ENCODE measurements around the gene RNF40. TPM values are rescaled to one million over a fixed set of nuclear protein-coding genes. Genes with fewer than 3 reads are reported as not detected.

The RNF40 gene
- total RNA-seq, 1 experiment from 2014 or later: 90.3 TPM

- BruUV-seq (replicated peaks): no TSS peak
- Histone ChIP-seq H3K79me2 (ENCODE audit: insufficient read depth, low read length) (peaks cover 73% of the 10 kb centered on the region), H3K9ac (ENCODE audit: low read length) (no peak overlapping the region), H3K4me1 (ENCODE audit: control insufficient read depth in 1 of 2, insufficient read depth in 2 of 2, low read length in 2 of 2) (no peaks in the 10 kb centered on the region), H3K27ac (ENCODE audit: low read depth, low read length) (no peak overlapping the region), H3K36me3 (ENCODE audit: control insufficient read depth in 1 of 2, insufficient read depth in 2 of 2, low read length in 2 of 2) (peaks cover 86 to 88% of the 10 kb centered on the region in 2 experiments), H3K9me3 (ENCODE audit: control insufficient read depth in 1 of 2, insufficient read depth in 1 of 2, low read depth in 1 of 2, low read length in 2 of 2) (no peaks in the 10 kb centered on the region), H3K4me3 (replicated peaks in 1 of 2; ENCODE audit: low read depth in 1 of 2, low read length in 2 of 2) (no peak overlapping the region), H4K20me1 (ENCODE audit: insufficient read depth) (peaks cover 2% of the 10 kb centered on the region; the same call in 1 of the 2 replicates), H3K4me2 (ENCODE audit: low read length) (no peak overlapping the region), H3K9me2 (ENCODE audit: insufficient read depth) (no peaks in the 10 kb centered on the region), H3K27me3 (ENCODE audit: insufficient read depth, low read length) (no peaks in the 10 kb centered on the region), H2AFZ (ENCODE audit: low read depth, low read length, poor library complexity, severe bottlenecking) (no peak overlapping the region)
- DNase-seq (ENCODE audit: low read depth, low spot score) (no peak), ATAC-seq (no peak)
- intact Hi-C loops (cut with micrococcal nuclease): no loop called here
- RAD21 ChIA-PET (ENCODE audit: low non-redundant PET in 1 of 2, low total read pairs in 2 of 2, uncharacterized antibody in 2 of 2, unreplicated experiment in 2 of 2): no interaction called here
- CTCF ChIA-PET: no interaction called here
- POLR2A ChIA-PET: no interaction called here
- TF ChIP-seq TCF7L2 (IDR thresholded peaks at IDR 0.05; ENCODE audit: borderline replicate concordance, extremely low read depth, insufficient read depth, insufficient read length) (no peak), CBX3 (IDR thresholded peaks at IDR 0.05; ENCODE audit: low read depth) (no peak), YY1 (IDR thresholded peaks at IDR 0.05; ENCODE audit: extremely low read depth, insufficient replicate concordance, low read depth, low read length) (no peak), SRF (IDR thresholded peaks at IDR 0.05; ENCODE audit: low read depth) (no peak), ZFX (IDR thresholded peaks at IDR 0.05) (no peak), CEBPB (IDR thresholded peaks at IDR 0.05; ENCODE audit: low read depth) (no peak), RAD21 (IDR thresholded peaks at IDR 0.05; ENCODE audit: low read depth) (no peak)
Observed at GRCh38 chr16:30721167-30721566, 41.0 kb upstream of the RNF40 start.

DNA sequence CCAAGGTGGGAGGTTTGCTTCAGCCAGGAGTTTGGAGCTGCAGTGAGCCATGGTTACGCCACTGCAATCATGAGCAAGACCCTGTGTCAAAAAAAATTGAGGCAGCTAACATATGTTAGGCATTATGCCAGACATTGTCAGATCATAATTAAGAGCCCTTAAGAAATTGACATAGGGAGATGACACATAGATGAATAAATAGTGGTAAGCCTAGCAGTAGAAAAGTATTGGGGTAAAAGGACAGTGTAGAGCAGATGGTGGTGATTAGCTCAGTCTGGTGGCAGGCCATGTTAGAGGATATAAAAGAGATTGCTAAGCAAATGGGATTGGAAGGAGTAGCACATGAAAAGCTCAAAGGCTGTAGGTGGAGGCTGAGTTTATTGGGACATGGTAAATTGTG is 40.5 kb upstream of the RNF40 start:
- TF ChIP-seq YY1 (IDR thresholded peaks at IDR 0.05; ENCODE audit: extremely low read depth, insufficient replicate concordance, low read depth, low read length) (no peak), JUND (IDR thresholded peaks at IDR 0.05) (no peak), ZBTB33 (IDR thresholded peaks at IDR 0.05; ENCODE audit: extremely low read depth, insufficient replicate concordance, low read length) (no peak), POLR2A (IDR thresholded peaks at IDR 0.05; ENCODE audit: borderline replicate concordance, extremely low read depth, insufficient read depth, insufficient read length) (no peak), ZNF274 (IDR thresholded peaks at IDR 0.05; ENCODE audit: low read depth, low read length) (no peak), ZFX (IDR thresholded peaks at IDR 0.05) (no peak), EGR1 (IDR thresholded peaks at IDR 0.05; ENCODE audit: low read depth) (no peak), SIN3A (IDR thresholded peaks at IDR 0.05; ENCODE audit: low read depth) (no peak), MAX (IDR thresholded peaks at IDR 0.05) (no peak), EZH2phosphoT487 (IDR thresholded peaks at IDR 0.05; ENCODE audit: borderline replicate concordance) (no peak), FOSL1 (IDR thresholded peaks at IDR 0.05; ENCODE audit: low read depth) (no peak)
- no peak overlapping the region for H2AFZ ChIP-seq (ENCODE audit: low read depth, low read length, poor library complexity, severe bottlenecking)
- ChIA-PET CTCF (no interaction called here), POLR2A (no interaction called here), RAD21 (ENCODE audit: low non-redundant PET in 1 of 2, low total read pairs in 2 of 2, uncharacterized antibody in 2 of 2, unreplicated experiment in 2 of 2) (no interaction called here)
- H3K27ac ChIP-seq (ENCODE audit: low read depth, low read length): no peak overlapping the region
- no peaks in the 10 kb centered on the region for H3K9me2 ChIP-seq (ENCODE audit: insufficient read depth)
- ATAC-seq (no peak), DNase-seq (ENCODE audit: low read depth, low spot score) (no peak)
- H3K9me3 ChIP-seq (ENCODE audit: control insufficient read depth in 1 of 2, insufficient read depth in 1 of 2, low read depth in 1 of 2, low read length in 2 of 2): no peaks in the 10 kb centered on the region
- H3K9ac ChIP-seq (ENCODE audit: low read length): no peak overlapping the region
- H3K36me3 ChIP-seq (ENCODE audit: control insufficient read depth in 1 of 2, insufficient read depth in 2 of 2, low read length in 2 of 2): peaks cover 83 to 86% of the 10 kb centered on the region in 2 experiments
- intact Hi-C loops (cut with micrococcal nuclease): no loop called here
- no peaks in the 10 kb centered on the region for H4K20me1 ChIP-seq (ENCODE audit: insufficient read depth)
- H3K4me2 ChIP-seq (ENCODE audit: low read length): no peak overlapping the region
- H3K79me2 ChIP-seq (ENCODE audit: insufficient read depth, low read length): peaks cover 72% of the 10 kb centered on the region
- H3K27me3 ChIP-seq (ENCODE audit: insufficient read depth, low read length): no peaks in the 10 kb centered on the region
- no peak overlapping the region for H3K4me3 ChIP-seq (replicated peaks in 1 of 2; ENCODE audit: low read depth in 1 of 2, low read length in 2 of 2)
- no TSS peak for BruUV-seq (replicated peaks)
- H3K4me1 ChIP-seq (ENCODE audit: control insufficient read depth in 1 of 2, insufficient read depth in 2 of 2, low read length in 2 of 2): no peaks in the 10 kb centered on the region
